Hair follicular keratinocyte (primary cell): ENCODE measurements around the gene SAXO2. TPM values are rescaled to one million over a fixed set of nuclear protein-coding genes. Genes with fewer than 3 reads are reported as not detected.

Source experiments
- total RNA-seq: library from RNA; depleted of rRNA; stranded (reverse); fragments of >200 nt; gene quantifications from 2 replicates; pipeline ENCODE4 v1.2.3, GENCODE V29; 2015

The SAXO2 gene, protein sequence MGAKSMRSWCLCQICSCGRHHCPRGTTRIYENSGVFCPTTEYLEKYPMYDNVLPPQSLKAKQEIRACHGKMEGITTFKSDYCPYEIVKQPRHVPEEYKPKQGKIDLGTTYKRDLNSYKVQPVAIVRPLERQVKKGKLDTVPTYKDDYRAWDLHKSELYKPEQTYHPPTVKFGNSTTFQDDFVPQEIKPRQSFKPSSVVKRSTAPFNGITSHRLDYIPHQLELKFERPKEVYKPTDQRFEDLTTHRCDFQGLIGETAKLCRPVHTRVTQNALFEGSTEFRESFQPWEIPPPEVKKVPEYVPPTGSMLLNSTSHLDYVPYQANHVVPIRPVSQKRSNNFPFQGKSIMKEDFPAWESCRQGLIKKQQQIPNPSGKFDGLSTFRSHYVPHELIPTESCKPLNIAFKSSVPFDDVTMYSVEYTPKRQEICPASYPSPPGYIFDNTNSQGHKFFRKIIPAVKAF
- 0.55 and 0.68 TPM in 2 replicates for total RNA-seq

DNA sequence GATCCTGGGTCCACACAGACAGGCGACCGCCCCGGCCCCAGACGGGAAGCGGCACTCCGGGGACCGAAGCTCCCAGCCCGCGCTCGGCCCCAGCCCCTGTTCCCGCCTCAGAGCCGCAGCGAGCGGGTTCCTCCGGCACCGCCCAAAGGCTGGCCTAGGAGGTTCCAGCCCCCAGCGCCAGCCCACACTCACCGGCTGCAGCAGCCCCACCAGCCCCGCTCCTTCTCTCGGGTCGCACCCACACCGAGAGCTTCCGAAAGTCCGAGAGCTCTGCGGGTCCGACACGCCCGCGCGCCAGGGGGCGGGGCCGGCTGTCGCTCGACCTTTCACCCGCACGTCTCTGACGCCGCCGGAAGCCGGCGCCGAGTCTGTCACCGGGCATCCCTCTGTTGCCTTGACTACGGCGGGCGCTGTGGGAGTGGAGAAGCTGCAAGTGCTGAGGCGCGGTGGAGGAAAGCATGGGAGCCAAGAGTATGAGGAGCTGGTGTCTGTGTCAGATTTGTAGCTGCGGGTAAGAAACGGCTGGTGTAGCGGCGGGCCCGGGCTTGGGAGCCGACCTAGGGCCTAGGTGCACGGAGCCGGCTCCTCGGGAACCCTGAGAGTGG is at the start of gene SAXO2, which contains the start of gene EFL1:
Gene SAXO2, plus strand, starts transcription at position 397 of the 605 bp plus-strand sequence. Its CDS starts 62 bp downstream, at position 459.
Gene EFL1, minus strand, starts transcription at position 313 of the 605 bp plus-strand sequence. CDS start 956 bp downstream, outside the sequence.

Other genes with a start within 250 kb of the SAXO2 start
- gene MEX3B, start 216.8 kb upstream of the SAXO2 start, total RNA-seq, result 1.2 and 1.6 TPM in 2 replicates
- 26.8 and 34.4 TPM in 2 replicates for gene EFL1, start 84 bp upstream of the SAXO2 start, total RNA-seq
- gene GOLGA6L10, start 86.7 kb downstream of the SAXO2 start, total RNA-seq, result 0.23 TPM in 2 replicates
- 0.78 and 3.1 TPM in 2 replicates for gene GOLGA6L9, start 167.0 kb downstream of the SAXO2 start, total RNA-seq